Adipocyte (in vitro differentiated cells): Measurements from ENCODE around the gene MAP3K13.
A peak's percentile ranks its signal among the peaks of the same experiment; 100 is the strongest.

Source experiments
- DNase-seq: peaks from one replicate; pipeline ENCODE4 v3.0.0-alpha.2; 2015; ENCODE audit warnings: low read depth
- H3K27me3 ChIP-seq: replicated peaks from 2 replicates; pipeline ENCODE4 v1.7.0; 2013; ENCODE audit warnings: mild to moderate bottlenecking, low read length, moderate library complexity; ENCODE audit not compliant: control insufficient read depth, insufficient read depth
- H3K36me3 ChIP-seq: 2 replicates; pipeline ENCODE4 v1.7.0; 2013; ENCODE audit warnings: low read length, mild to moderate bottlenecking, moderate library complexity; ENCODE audit not compliant: control insufficient read depth, insufficient read depth, severe bottlenecking
- H3K4me1 ChIP-seq: 2 replicates; pipeline ENCODE4 v1.7.0; 2013; ENCODE audit warnings: mild to moderate bottlenecking, low read length, moderate library complexity; ENCODE audit not compliant: control insufficient read depth, insufficient read depth
- H3K4me3 ChIP-seq: 2 replicates; pipeline ENCODE4 v1.7.0; 2013; ENCODE audit warnings: mild to moderate bottlenecking, low read length, moderate library complexity
- H3K9ac ChIP-seq: 2 replicates; pipeline ENCODE4 v1.7.0; 2013; ENCODE audit warnings: mild to moderate bottlenecking, low read length, moderate library complexity
- H3K9me3 ChIP-seq: 2 replicates; pipeline ENCODE4 v1.7.0; 2013; ENCODE audit warnings: mild to moderate bottlenecking, low read length, moderate library complexity; ENCODE audit not compliant: control insufficient read depth

MAP3K13 gene

DNA sequence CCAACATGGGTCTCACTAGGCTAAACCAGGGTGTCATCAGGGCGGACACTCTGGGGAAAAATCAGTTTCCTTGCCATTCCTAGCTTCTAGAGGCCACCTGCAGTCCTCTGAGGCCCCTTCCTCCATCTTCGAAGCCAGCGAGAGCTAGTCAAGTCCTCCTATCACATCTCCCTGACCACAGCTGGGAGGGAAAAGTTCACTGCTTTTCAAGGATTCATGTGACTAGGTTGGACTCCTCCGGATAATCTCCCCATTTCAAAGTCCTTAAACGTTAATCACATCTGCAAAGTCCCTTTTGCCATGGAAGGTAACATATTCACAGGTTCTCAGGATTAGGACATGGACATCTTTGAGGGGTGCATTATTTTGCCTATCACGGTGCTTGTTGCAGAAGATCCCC is 35.9 kb upstream of the MAP3K13 start:
- Histone ChIP-seq H3K9me3 (no peaks in the 10 kb centered on the region), H3K27me3 (no peaks in the 10 kb centered on the region), H3K36me3 (no peaks in the 10 kb centered on the region), H3K4me3 (no peak overlapping the region), H3K4me1 (peaks cover 3% of the 10 kb centered on the region), H3K9ac (no peak overlapping the region)
- DNase-seq: no peak

DNA sequence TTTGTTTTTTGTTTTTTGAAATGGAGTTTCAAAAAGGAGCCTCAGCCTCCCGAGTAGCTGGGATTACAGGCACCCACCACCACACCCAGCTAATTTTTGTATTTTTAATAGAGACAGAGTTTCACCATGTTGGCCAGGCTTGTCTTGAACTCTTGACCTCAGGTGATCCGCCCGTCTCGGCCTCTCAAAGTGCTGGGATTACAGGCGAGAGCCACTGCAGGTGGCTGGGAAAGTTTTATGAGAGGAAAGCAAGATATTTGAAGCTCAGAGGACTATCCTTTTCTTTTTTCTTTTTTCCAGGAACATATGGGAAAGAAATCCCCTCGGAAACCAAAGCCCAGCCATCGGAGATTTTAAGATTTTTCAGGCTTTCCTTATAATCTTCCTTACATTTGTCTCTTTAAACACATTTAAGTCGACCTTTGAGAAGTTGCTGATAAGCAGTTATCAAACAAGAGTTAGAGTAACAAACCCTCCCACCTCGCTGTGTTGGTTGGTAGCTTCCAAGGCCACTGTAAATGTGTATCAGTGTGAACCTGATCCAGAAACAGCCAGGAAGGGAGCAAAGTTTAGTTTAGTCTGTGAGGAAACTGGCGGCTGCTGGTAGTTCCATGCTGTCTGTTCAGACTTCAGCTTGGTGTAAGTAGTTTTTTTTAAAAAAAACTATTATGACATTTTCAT is 34.5 kb upstream of the MAP3K13 start:
- no peak for DNase-seq
- H3K9ac ChIP-seq: no peak overlapping the region
- peaks cover 5% of the 10 kb centered on the region for H3K4me1 ChIP-seq
- H3K36me3 ChIP-seq: no peaks in the 10 kb centered on the region
- H3K9me3 ChIP-seq: no peaks in the 10 kb centered on the region
- no peaks in the 10 kb centered on the region for H3K27me3 ChIP-seq
- H3K4me3 ChIP-seq: no peak overlapping the region

DNA sequence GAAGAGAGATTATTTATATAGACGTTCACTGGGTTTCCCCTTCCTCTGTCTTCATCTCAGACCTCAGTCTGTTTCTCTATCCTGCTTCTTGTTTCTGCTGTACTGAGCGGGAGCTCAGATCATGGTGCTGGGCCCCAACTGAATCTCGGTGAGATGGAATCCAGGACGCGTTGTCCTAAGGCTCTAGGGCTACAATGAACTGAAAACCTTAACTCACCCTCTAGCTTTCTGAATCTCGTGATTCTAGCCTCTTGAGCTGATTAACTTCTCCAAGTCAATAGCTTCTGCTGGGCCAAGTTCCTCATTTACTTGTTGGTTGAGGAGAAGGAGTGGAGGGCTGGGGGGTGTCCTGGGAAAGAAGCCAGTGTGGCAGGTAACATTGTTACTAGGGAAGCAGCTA is 32.7 kb upstream of the MAP3K13 start:
- H3K27me3 ChIP-seq: no peaks in the 10 kb centered on the region
- H3K9me3 ChIP-seq: no peaks in the 10 kb centered on the region
- H3K36me3 ChIP-seq: no peaks in the 10 kb centered on the region
- DNase-seq: no peak
- no peak overlapping the region for H3K9ac ChIP-seq
- H3K4me1 ChIP-seq: peaks cover 5% of the 10 kb centered on the region
- H3K4me3 ChIP-seq: no peak overlapping the region

DNA sequence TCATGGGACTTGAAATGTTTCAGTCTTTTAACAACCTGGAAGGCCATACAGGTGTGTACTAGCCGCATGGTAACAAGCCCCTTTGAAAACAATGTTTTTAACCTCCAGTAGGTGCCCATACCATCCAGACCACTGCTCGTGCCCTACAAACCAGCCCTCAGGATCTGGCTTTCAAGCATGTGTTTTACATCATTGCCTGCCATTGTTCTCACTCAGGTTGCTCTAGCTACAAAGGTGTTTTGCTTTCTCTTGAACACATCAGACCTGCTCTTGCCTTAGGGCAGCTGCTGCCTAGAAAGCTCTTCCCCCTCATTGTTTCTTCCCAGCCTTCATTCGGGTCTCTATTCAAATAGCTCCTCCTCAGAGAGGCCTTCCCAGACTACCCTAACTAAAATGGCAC is 32.3 kb upstream of the MAP3K13 start:
- Histone ChIP-seq H3K4me3 (no peak overlapping the region), H3K27me3 (no peaks in the 10 kb centered on the region), H3K4me1 (peaks cover 5% of the 10 kb centered on the region), H3K36me3 (no peaks in the 10 kb centered on the region), H3K9me3 (no peaks in the 10 kb centered on the region), H3K9ac (no peak overlapping the region)
- no peak for DNase-seq

DNA sequence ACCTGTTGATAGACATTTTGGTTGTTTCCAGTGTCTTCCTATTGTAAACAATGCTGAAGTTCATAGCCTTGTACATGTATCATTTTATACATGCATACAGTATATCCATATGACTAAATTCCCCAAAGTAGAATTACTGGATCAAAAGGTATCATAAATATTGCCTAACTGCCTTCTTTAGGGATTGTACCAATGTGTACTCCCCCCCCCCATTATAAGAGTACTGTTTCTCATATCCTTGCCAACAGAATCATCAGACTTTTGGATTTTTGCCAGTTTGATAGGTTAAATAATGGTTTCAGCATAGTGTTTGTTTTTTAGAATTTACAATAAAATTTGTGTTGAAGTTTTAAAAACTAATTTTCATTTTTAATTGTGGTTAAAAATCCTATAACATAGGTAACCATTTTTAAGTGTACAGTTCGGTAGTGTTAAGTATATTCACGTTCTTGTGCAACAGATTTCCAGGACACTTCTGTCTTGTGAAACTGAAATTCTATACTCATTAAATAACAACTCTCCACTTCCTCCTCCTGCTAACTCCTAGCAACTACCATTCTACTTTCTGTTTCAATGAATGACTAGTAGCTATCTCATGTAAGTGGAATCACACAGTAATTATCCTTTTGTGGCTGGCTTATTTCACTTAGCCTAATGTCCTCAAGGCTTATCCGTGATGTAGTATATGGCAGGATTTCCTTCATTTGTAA is 30.8 kb upstream of the MAP3K13 start:
- Histone ChIP-seq H3K4me3 (no peak overlapping the region), H3K4me1 (peaks cover 10% of the 10 kb centered on the region), H3K9ac (no peak overlapping the region), H3K27me3 (no peaks in the 10 kb centered on the region), H3K36me3 (no peaks in the 10 kb centered on the region), H3K9me3 (no peaks in the 10 kb centered on the region)
- DNase-seq: peak; percentile 48

DNA sequence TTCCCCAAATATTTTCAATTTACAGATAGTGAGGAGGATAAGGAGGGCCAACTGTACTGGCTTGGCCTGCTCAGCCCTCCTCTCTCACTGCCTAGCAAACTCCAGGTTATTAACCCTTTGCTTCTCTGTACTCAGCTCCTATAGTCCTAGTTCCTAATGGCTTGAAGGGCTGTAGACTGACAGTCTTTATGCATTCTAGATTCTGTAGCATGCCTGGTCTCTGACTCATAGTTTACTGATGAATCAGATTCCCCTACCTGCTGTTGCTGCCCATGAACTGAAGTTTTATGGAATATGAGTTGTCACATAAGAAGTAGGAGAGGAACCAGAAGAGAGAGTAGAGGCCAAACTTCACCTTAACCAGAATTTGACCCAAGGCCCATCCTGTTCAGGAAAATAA is 27.1 kb upstream of the MAP3K13 start:
- peak; percentile 31 for DNase-seq
- Histone ChIP-seq H3K4me1 (peaks cover 10% of the 10 kb centered on the region), H3K9me3 (no peaks in the 10 kb centered on the region), H3K36me3 (no peaks in the 10 kb centered on the region), H3K27me3 (no peaks in the 10 kb centered on the region), H3K9ac (no peak overlapping the region), H3K4me3 (no peak overlapping the region)

DNA sequence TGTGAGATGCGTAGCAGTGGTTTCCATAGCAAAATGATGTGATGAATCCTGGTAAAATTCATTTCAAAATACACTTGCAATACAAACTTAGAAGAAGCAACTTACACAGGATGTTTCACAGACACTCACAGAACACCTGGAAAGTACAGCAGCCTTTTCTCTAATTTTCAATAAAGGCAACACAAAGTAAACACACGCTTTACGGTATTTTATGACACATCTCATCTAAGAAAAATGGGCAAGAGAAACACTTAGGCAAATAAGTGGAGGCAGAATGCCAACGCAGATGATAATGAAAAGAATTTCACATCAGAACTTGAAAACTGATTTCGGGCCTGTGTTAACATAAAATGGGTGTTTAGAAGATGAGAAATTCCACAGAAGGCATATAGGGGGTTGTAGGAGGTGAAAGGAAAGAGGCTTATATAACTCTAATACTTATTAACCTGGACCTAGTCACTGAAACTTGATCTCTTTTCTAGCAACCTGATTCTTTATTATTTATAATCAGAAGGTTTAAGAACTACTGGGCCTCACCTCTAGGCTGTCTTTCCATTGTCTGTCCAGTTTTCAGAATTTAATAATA is 25.6 kb upstream of the MAP3K13 start:
- DNase-seq: no peak
- H3K4me1 ChIP-seq: peaks cover 15% of the 10 kb centered on the region
- no peak overlapping the region for H3K4me3 ChIP-seq
- no peaks in the 10 kb centered on the region for H3K36me3 ChIP-seq
- H3K27me3 ChIP-seq: no peaks in the 10 kb centered on the region
- H3K9me3 ChIP-seq: no peaks in the 10 kb centered on the region
- H3K9ac ChIP-seq: no peak overlapping the region

DNA sequence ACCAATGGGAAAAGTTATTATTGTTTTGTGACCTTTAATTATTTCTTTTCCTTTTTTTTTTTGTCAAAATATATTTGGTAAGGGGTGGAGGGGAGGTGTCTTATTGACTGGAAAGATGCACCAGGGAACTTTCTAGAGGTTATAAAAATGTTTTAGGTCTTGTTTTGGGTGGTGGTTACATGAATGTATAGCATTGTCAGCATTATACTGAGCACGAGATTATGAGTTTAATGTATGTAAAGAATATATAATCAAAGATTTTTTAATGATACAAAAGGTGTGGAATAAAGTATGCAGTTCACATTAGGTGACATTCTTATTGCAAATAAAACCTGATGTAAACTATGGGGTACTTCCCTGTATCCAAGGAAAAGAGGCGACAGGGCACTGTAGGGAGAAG is 23.0 kb upstream of the MAP3K13 start:
- Histone ChIP-seq H3K27me3 (no peaks in the 10 kb centered on the region), H3K4me1 (peaks cover 20% of the 10 kb centered on the region), H3K9ac (no peak overlapping the region)

DNA sequence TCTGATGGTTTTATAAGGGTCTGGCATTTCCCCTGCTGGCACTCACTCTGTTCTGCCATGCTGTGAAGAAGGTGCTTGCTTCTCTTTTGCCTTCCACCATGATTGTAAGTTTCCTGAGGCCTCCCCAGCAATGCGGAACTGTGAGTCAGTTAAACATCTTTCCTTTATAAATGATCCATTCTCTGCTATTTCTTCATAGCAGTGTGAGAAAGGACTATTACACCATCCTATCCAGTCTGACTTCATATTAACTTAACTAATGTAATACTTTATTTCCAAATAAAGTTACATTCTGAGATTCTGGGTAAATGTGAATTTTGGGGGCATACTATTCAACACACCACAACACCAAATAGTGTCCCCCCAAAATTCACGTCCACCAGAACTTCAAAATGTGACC is 22.2 kb upstream of the MAP3K13 start:
- H3K9me3 ChIP-seq: no peaks in the 10 kb centered on the region
- H3K36me3 ChIP-seq: no peaks in the 10 kb centered on the region
- DNase-seq: no peak
- H3K4me1 ChIP-seq: peaks cover 20% of the 10 kb centered on the region
- H3K27me3 ChIP-seq: no peaks in the 10 kb centered on the region
- no peak overlapping the region for H3K4me3 ChIP-seq
- no peak overlapping the region for H3K9ac ChIP-seq

More for the DNA sequence above, 23.0 kb upstream of the MAP3K13 start:
- Histone ChIP-seq H3K36me3 (no peaks in the 10 kb centered on the region), H3K9me3 (no peaks in the 10 kb centered on the region), H3K4me3 (no peak overlapping the region)
- no peak for DNase-seq

DNA sequence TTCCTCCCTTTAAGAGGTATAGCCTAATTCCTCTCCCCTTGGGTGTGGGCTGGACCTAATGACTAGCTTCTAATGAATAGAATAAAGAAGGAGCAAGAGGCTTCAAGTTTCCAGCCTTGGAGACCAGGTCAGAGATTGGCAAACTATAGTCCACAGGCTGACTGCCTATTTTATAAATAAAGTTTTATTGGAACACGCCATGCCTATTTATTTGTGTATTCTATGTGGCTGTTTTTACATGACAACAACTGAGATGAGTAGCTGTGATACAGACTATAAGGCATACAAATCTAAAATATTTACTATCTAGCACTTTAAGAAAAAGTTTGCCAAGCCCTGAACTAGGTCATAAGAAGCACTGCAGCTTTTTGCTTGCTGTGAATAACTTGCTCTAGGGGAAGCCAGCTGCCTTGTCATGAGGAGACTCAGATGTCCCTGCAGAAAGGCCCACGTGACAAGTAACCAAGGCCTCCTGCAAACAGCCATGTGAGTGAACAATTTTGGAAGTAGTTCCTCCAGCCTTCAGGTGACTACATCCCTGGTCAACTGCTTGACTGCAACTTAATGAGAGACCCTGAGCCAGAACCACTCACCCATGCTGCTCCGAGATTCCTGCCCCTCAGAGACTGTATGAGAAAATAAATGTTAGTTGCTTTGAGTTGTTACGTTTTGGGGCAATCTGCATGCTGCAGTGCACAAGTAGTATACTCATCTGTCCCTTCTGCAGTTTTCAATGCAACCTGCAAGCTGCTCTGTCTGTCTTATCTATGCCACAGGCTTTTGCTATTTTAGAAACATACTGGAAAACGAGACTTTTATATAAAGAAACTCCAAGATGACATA is 21.1 kb upstream of the MAP3K13 start:
- H3K36me3 ChIP-seq: no peaks in the 10 kb centered on the region
- DNase-seq: no peak
- no peak overlapping the region for H3K9ac ChIP-seq
- no peaks in the 10 kb centered on the region for H3K9me3 ChIP-seq
- peaks cover 16% of the 10 kb centered on the region for H3K4me1 ChIP-seq
- H3K4me3 ChIP-seq: no peak overlapping the region
- no peaks in the 10 kb centered on the region for H3K27me3 ChIP-seq
